HepG2 (cell line): ENCODE data around the gene GRIN3B. TPM values are rescaled to one million over a fixed set of nuclear protein-coding genes. Genes with fewer than 3 reads are reported as not detected.

Source experiments
- ATF2 ChIP-seq: sonication (generic); formaldehyde crosslinking; IDR thresholded peaks from 2 replicates; pipeline ENCODE4 v1.4.0; 2020; ENCODE audit warnings: missing genetic modification reagents
- CENPX ChIP-seq: sonication (generic); formaldehyde crosslinking; IDR thresholded peaks from 2 replicates; pipeline ENCODE4 v1.9.0; 2021; ENCODE audit warnings: mild to moderate bottlenecking, missing genetic modification reagents, moderate library complexity
- CHCHD3 ChIP-seq: sonication (generic); formaldehyde crosslinking; IDR thresholded peaks from 2 replicates; pipeline ENCODE4 v1.8.0; 2022; ENCODE audit warnings: mild to moderate bottlenecking, missing genetic modification reagents, moderate library complexity
- DPF2 ChIP-seq: sonication (generic); formaldehyde crosslinking; IDR thresholded peaks from 2 replicates; pipeline ENCODE4 v1.4.0; 2020; ENCODE audit warnings: mild to moderate bottlenecking, low read depth, missing genetic modification reagents, borderline replicate concordance
- SP2 ChIP-seq: sonication (generic); formaldehyde crosslinking; IDR thresholded peaks from 2 replicates; pipeline ENCODE4 v1.5.1; 2020; ENCODE audit warnings: mild to moderate bottlenecking, missing genetic modification reagents
- THAP8 ChIP-seq: sonication (generic); formaldehyde crosslinking; IDR thresholded peaks from 2 replicates; pipeline ENCODE4 v1.5.1; 2020; ENCODE audit warnings: missing genetic modification reagents, mild to moderate bottlenecking, borderline replicate concordance
- ZNF160 ChIP-seq: sonication (generic); formaldehyde crosslinking; IDR thresholded peaks from 2 replicates; pipeline ENCODE4 v1.8.0; 2022; ENCODE audit warnings: mild to moderate bottlenecking, inconsistent platforms, missing genetic modification reagents
- ZNF296 ChIP-seq: sonication (generic); formaldehyde crosslinking; conservative IDR thresholded peaks from 2 replicates; pipeline ENCODE4 v1.5.0; 2020; ENCODE audit warnings: mild to moderate bottlenecking, missing genetic modification reagents
- ZNF367 ChIP-seq: sonication (generic); formaldehyde crosslinking; IDR thresholded peaks from 2 replicates; pipeline ENCODE4 v1.4.0; 2020; ENCODE audit warnings: missing genetic modification reagents, borderline replicate concordance
- ZNF383 ChIP-seq: sonication (generic); formaldehyde crosslinking; IDR thresholded peaks from 2 replicates; pipeline ENCODE4 v1.4.0; 2020; ENCODE audit warnings: missing genetic modification reagents, mild to moderate bottlenecking, borderline replicate concordance
- ZNF431 ChIP-seq: sonication (generic); formaldehyde crosslinking; IDR thresholded peaks from 2 replicates; pipeline ENCODE4 v1.9.0; 2022; ENCODE audit warnings: missing genetic modification reagents, low read depth, mild to moderate bottlenecking, borderline replicate concordance
- ZNF558 ChIP-seq: sonication (generic); formaldehyde crosslinking; IDR thresholded peaks from 2 replicates; pipeline ENCODE4 v1.9.0; 2022; ENCODE audit warnings: mild to moderate bottlenecking, missing genetic modification reagents, borderline replicate concordance
- ZNF652 ChIP-seq: IDR thresholded peaks from 2 replicates; pipeline ENCODE4 v1.6.1; 2016; ENCODE audit warnings: low read depth, borderline replicate concordance
- ZNF746 ChIP-seq: sonication (generic); formaldehyde crosslinking; IDR thresholded peaks from 2 replicates; pipeline ENCODE4 v1.8.0; 2022; ENCODE audit warnings: mild to moderate bottlenecking, missing genetic modification reagents
- ZNF800 ChIP-seq: sonication (generic); formaldehyde crosslinking; IDR thresholded peaks from 2 replicates; pipeline ENCODE4 v1.4.0; 2020; ENCODE audit warnings: missing genetic modification reagents
- ZSCAN30 ChIP-seq: sonication (generic); formaldehyde crosslinking; IDR thresholded peaks from 2 replicates; pipeline ENCODE4 v1.5.0; 2020; ENCODE audit warnings: mild to moderate bottlenecking, missing genetic modification reagents
- polyA plus RNA-seq, 8 experiments: library from polyadenylated mRNA; depleted of rRNA in 3 of 8; stranded (reverse) in 7 of 8; unstranded in 1 of 8; fragments of >200 nt; fragmentation: Illumina TruSeq in 4 of 8; extraction: Trizol in 4 of 8; gene quantifications; 2 replicates each; pipeline versions ENCODE4 v1.2.1 to v1.2.3, GENCODE V29; 2011 to 2016; ENCODE audit warnings: low read depth in 4 of 8, missing spikeins in 1 of 8, mixed read lengths in 1 of 8; ENCODE audit not compliant: insufficient read depth in 1 of 8
- total RNA-seq, 5 experiments: library from RNA; depleted of rRNA; stranded (reverse); fragments of >200 nt; fragmentation: Illumina TruSeq; extraction: Trizol; gene quantifications; 2 replicates each; pipeline ENCODE4 v1.2.3, GENCODE V29; 2016; ENCODE audit warnings: low read depth in 1 of 5
- TF ChIP-seq, protein P1 (sequence below): sonication (generic); formaldehyde crosslinking; IDR thresholded peaks from 2 replicates; pipeline ENCODE4 v1.4.0; 2020; ENCODE audit warnings: mild to moderate bottlenecking, missing genetic modification reagents
- TF ChIP-seq, protein P2 (sequence below): sonication (generic); formaldehyde crosslinking; IDR thresholded peaks from 2 replicates; pipeline ENCODE4 v1.5.0; 2020; ENCODE audit warnings: mild to moderate bottlenecking, missing genetic modification reagents, borderline replicate concordance

GRIN3B gene
- total and polyA plus RNA-seq, 2 of the 13 experiments (the other 11 are each of a cell fraction or from before 2014, with no cell fraction given): 0.07 to 0.20 TPM

DNA sequence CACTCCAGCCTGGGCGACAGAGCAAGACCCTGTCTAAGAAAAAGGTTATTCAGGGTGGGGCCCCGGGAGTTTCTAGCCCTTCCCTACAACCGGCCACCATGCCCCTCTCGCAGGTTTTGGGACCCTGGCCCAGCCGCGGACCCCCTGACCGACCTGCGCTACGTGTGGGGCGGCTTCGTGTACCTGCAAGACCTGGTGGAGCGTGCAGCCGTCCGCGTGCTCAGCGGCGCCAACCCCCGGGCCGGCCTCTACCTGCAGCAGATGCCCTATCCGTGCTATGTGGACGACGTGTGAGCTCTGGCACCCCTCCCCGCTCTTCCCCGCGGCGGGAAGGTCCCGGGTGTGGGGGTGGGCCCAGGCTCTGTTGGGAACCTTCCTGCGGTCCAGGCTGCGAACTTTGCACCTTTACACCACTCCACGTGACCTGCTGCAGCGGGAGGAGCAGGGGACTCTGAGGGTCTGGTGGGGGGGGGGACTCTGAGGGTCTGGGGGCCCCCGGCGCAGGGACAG, 46.0 kb downstream of the GRIN3B start (continued):
- TF ChIP-seq ZNF800 (CRISPR knock-in tag) (no peak), ZNF383 (no peak), SP2 (CRISPR knock-in tag) (0 out of 2 replicates have a peak, but pooled peaks have one; percentile 37), ZNF558 (CRISPR knock-in tag) (no peak), THAP8 (CRISPR knock-in tag) (0 out of 2 replicates have a peak, but pooled peaks have one; percentile 47), ZSCAN30 (no peak), ATF2 (CRISPR knock-in tag) (0 out of 2 replicates have a peak, but pooled peaks have one; percentile 23), ZNF652 (CRISPR knock-in tag) (no peak), CENPX (CRISPR knock-in tag) (no peak), ZNF296 (CRISPR knock-in tag) (peak; percentile 74; the same call in 1 of the 2 replicates), DPF2 (no peak), ZNF160 (CRISPR knock-in tag) (no peak), ZNF367 (CRISPR knock-in tag) (no peak), CHCHD3 (CRISPR knock-in tag) (no peak), ZNF746 (CRISPR knock-in tag) (no peak; the same call in 1 of the 2 replicates), ZNF431 (CRISPR knock-in tag) (no peak)
- TF ChIP-seq, protein P1, sequence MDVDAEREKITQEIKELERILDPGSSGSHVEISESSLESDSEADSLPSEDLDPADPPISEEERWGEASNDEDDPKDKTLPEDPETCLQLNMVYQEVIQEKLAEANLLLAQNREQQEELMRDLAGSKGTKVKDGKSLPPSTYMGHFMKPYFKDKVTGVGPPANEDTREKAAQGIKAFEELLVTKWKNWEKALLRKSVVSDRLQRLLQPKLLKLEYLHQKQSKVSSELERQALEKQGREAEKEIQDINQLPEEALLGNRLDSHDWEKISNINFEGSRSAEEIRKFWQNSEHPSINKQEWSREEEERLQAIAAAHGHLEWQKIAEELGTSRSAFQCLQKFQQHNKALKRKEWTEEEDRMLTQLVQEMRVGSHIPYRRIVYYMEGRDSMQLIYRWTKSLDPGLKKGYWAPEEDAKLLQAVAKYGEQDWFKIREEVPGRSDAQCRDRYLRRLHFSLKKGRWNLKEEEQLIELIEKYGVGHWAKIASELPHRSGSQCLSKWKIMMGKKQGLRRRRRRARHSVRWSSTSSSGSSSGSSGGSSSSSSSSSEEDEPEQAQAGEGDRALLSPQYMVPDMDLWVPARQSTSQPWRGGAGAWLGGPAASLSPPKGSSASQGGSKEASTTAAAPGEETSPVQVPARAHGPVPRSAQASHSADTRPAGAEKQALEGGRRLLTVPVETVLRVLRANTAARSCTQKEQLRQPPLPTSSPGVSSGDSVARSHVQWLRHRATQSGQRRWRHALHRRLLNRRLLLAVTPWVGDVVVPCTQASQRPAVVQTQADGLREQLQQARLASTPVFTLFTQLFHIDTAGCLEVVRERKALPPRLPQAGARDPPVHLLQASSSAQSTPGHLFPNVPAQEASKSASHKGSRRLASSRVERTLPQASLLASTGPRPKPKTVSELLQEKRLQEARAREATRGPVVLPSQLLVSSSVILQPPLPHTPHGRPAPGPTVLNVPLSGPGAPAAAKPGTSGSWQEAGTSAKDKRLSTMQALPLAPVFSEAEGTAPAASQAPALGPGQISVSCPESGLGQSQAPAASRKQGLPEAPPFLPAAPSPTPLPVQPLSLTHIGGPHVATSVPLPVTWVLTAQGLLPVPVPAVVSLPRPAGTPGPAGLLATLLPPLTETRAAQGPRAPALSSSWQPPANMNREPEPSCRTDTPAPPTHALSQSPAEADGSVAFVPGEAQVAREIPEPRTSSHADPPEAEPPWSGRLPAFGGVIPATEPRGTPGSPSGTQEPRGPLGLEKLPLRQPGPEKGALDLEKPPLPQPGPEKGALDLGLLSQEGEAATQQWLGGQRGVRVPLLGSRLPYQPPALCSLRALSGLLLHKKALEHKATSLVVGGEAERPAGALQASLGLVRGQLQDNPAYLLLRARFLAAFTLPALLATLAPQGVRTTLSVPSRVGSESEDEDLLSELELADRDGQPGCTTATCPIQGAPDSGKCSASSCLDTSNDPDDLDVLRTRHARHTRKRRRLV (CRISPR knock-in tag): no peak
- TF ChIP-seq, protein P2, sequence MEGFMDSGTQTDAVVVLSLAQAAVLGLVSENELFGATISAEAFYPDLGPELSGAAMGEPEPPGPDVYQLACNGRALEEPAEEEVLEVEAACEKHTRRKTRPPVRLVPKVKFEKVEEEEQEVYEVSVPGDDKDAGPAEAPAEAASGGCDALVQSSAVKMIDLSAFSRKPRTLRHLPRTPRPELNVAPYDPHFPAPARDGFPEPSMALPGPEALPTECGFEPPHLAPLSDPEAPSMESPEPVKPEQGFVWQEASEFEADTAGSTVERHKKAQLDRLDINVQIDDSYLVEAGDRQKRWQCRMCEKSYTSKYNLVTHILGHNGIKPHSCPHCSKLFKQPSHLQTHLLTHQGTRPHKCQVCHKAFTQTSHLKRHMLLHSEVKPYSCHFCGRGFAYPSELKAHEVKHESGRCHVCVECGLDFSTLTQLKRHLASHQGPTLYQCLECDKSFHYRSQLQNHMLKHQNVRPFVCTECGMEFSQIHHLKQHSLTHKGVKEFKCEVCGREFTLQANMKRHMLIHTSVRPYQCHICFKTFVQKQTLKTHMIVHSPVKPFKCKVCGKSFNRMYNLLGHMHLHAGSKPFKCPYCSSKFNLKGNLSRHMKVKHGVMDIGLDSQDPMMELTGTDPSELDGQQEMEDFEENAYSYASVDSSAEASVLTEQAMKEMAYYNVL (CRISPR knock-in tag): no peak
